HG03060 (cell line): ENCODE data around the gene FHDC1.

Source experiments
- ATAC-seq: cut with Tn5 transposase; IDR thresholded peaks from one replicate; pipeline ENCODE4 v1.9.1; 2021; ENCODE audit warnings: low read depth, moderate number of reproducible peaks; ENCODE audit not compliant: unreplicated experiment

FHDC1 gene

DNA sequence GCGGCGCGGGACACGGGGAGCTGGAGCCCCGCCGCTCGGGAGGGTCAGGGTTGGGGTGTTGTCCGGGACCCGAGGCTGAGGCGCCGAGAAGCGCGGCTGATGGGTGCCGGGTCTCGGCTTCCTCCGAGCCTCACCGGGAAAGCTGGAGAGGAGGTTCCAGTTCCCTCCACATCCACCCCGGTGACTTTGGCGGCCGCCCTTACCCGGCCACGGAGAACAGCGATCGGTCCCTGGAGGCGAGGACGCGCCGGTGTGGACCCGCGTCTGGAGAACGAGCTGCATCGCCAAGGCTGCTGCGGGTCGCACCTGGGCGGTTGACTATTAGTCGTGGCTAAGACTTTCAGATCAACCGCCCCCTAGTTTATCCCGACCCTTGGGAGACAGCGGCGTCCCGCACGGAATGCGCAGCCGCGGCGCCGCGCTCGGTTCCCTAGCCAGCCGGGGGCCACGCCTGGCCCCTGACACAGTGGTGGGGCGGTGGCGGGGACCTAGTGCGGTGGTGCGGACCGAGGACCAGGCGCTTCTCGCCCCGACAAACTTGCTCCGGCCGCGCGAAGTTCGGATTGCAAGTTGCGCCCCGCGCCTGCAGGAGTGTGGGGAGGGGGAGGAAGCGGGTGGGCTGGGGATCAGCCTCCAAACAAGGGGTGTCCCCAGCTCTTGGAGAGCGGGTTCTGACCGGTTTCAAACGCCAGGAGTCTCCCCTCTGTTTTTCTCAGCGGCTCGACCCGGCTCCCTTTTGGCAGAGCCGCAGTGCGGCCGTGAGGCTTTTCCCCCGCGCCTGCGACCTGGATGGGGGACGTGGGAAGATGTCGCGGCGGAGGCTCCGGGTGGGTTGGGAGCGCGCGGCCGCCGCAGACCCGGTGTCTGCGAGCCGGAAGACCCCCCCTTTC, 568 bp downstream of the FHDC1 start:
- no peak for ATAC-seq

GRCh38 chr4:152937336-152938236, 1.5 kb downstream of the FHDC1 start:
- ATAC-seq = no peak

DNA sequence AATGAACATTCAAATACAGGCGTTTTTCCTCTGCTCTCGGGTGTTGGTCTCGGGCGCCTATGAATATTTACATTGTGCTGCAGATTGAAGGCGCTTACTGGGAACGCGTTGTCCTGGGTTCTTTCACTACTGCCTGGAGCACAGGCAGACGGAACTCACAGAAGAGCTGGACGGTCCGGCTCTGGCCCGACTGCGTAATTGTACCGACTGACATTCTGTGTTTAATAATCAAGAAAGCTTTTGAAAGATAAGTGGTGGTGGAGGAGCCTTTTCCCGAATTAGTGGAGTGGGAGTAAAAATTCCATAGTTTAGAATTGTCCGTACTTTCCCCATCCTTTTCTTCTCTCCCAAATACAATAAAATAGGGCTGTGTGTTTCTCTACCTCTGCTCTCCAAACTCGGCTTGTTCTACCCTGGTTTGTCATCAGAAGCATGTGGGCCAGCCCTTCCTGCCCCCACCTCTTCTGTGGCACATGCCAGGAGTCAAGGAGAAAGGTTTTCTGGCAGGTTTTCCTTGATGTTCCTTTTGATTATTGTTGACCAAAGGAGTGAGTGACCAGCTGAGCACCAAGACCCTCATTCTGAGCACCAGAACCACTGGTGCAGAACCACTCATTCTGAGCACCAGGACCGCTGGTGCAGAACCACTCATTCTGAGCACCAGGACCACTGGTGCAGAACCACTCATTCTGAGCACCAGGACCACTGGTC, 2.3 kb downstream of the FHDC1 start:
- no peak for ATAC-seq

DNA sequence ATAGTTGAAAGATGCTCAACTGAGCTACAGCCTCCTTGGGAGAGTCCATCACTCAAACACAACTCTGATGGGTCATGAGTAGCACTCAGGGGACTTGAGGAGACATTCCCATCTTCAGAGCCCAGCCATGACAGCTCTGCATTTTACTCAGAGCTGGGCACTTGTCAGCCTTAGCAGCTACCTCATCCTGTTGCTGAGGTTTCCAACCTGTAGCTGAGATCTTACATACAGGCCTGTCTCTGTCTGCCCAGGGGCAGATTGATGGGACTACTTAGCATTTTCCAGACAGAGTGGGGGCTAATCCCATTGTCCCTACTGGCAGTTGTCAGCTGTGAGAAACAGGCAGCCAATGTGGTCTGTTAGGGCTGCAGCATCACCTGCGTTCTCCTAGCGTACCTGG, 3.5 kb downstream of the FHDC1 start:
- no peak for ATAC-seq

- ATAC-seq = no peak
Observed at GRCh38 chr4:152940461-152940860, 4.3 kb downstream of the FHDC1 start.

- ATAC-seq = no peak
Observed at GRCh38 chr4:152941411-152941810, 5.3 kb downstream of the FHDC1 start.

DNA sequence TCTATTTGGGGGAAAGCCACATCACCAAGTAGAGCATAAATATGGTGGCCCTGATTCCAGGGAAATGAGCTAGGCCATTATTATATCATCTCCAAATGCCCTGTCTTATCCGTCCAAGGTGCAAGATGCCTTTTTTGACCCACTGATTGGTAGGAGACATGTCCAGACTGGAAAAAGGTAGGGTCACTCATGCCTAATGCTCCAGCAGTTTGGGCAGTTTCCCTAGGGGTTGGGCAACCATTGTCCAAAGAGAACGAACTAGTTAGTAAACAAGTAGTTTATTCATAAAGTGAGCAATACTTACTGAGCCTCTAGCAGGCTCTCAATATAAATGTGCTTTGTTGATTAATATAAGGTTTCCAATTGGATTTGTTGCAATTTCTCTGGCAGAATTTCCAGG, 6.2 kb downstream of the FHDC1 start:
- ATAC-seq = no peak

GRCh38 chr4:152943672-152944071, 7.5 kb downstream of the FHDC1 start:
- ATAC-seq = no peak

- ATAC-seq = no peak
Observed at GRCh38 chr4:152944666-152945320, 8.7 kb downstream of the FHDC1 start.

GRCh38 chr4:152945639-152946038, 9.5 kb downstream of the FHDC1 start:
- no peak for ATAC-seq

GRCh38 chr4:152946446-152946845, 10.3 kb downstream of the FHDC1 start:
- ATAC-seq = no peak

- no peak for ATAC-seq
Observed at GRCh38 chr4:152947311-152947710, 11.2 kb downstream of the FHDC1 start.

- ATAC-seq = no peak
Observed at GRCh38 chr4:152949930-152950329, 13.8 kb downstream of the FHDC1 start.

DNA sequence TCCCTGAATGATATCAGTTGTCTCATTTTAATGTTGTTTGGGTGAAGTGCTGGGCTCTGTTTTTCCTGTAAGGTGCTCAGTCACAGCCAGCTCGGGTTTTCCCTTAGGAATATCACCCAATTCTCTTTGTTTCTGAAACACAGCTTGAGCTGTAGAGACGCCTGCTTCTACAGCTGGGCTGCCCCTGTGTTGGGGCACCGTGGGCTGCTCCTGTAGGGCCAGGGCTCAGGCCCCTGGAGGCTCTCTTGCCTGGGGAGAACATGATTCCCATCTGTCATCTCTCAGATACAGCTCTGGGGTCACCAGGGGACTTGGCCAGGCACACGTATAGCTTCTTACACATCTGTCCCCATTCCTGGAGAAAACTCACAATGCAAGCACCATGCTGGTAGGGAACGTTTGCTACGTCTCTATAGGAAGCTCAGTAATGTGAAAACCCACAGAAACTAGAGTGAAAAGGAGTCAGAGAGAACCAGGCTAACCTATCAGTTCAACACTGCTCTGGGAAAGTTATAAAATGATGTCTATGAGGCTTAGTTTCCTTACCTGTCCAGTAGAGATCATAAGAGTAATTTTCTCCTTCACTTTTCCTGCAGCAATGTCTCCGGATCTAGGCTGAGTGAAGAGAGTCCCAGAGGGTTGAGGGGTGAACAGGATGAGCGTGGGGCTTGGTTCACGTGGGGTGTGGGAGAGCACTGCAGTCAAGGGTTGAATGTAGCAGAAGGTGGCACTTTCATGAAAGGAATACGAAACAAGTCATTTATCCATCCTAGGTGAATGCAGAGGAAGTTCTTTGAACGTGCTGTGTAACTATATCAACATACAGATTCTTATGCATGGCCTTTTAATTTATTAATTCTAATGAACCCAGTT, 14.5 kb downstream of the FHDC1 start:
- ATAC-seq = no peak

DNA sequence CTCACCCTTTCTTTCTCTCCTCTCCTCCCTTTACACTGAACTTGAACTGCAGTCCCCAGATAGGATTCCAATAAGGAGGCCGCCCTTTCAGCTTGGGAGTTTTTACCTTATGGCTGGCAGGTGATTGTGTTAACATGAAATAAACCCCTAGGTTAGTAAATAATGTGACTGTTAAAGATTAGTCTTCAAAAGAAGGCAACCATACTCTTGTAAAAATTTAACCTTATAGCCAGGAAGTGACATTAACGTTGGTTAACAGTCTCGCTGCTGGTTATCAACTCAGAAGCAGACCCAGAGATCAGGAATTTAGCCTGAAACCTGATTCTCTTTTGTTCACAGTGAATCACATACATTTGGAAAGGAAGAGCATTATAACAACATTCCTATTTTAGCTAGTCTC, 15.2 kb downstream of the FHDC1 start:
- no peak for ATAC-seq

- ATAC-seq = no peak
Observed at GRCh38 chr4:152953514-152953913, 17.4 kb downstream of the FHDC1 start.

DNA sequence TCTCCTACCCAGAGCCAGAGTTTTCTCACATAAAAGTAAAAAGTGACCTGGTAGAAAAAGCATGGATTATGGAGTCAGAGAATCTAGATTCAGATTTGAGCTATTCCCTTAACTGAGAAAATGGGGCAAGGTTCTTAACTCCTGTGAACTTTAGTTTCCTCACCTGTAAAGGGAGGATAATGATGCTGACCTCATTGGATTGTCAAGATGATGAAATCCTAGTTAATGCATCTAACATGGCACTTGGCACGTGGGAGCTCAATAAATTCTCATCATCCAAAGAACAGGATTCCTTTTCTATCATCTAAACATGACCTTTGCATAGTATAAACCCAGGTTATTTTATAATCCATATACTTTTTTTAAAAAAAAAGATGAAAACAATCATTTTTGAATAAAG, 18.6 kb downstream of the FHDC1 start:
- ATAC-seq = no peak

GRCh38 chr4:152956147-152956546, 20.0 kb downstream of the FHDC1 start:
- no peak for ATAC-seq

DNA sequence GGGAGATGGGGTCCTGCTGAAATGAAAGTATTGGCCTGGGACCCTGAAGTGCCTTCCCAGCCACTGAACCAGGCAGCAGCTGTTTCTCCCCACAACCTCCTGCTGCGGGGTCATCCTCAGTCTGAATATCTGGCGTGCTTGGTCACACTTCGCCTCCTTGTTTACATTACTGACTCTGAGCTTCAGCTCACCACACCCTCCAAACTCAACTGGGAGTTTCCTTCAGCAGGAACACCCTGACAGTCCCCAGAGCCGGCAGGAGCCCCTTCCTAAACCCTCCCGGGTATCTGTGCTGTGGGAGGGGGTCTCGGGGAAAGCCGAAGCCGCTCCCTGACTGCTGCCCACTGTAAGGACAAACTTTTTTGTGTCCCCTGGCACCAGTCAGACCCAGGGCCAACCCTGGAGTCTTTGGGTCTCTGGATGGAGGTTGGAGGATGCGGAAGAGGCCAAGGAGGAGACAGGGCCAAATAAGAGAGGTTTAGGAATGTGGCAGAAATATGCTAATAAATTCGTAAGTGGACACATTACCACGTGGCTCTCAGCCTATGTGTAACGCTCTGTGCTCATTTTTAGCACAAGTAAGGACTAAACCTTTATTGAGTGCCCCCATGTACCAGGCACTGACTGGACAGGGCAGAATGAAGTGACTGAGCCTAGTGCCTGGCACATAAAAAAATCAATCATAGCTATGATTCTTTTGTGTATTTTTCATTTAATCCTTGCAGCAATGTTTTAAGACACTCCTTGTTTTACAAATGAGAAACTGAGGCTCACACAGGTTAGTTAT, 20.7 kb downstream of the FHDC1 start:
- no peak for ATAC-seq
